GM18508 (cell line): Measurements from ENCODE around the gene USP46.

Source experiments
- ATAC-seq: cut with Tn5 transposase; IDR thresholded peaks from one replicate; pipeline ENCODE4 v1.9.1; 2021; ENCODE audit warnings: moderate number of reproducible peaks; ENCODE audit not compliant: insufficient read depth, unreplicated experiment

USP46 gene

GRCh38 chr4:52659001-52659721, at the start of gene USP46:
TSS of gene USP46 (minus strand) at chr4:52659301. CDS start at chr4:52659150, 151 bp downstream.
- ATAC-seq, result peak; percentile 38

- no peak for ATAC-seq
These were observed 45.6 kb upstream of the USP46 start for GRCh38 chr4:52704661-52705060.

- ATAC-seq, result no peak
These were observed 45.0 kb upstream of the USP46 start for GRCh38 chr4:52704133-52704532.

- ATAC-seq, result peak; percentile 92
These were observed 42.1 kb upstream of the USP46 start for GRCh38 chr4:52701207-52701606.

GRCh38 chr4:52694936-52695335, 35.8 kb upstream of the USP46 start:
- no peak for ATAC-seq

GRCh38 chr4:52693492-52693891, 34.4 kb upstream of the USP46 start:
- no peak for ATAC-seq

GRCh38 chr4:52689096-52689495, 30.0 kb upstream of the USP46 start:
- no peak for ATAC-seq

- no peak for ATAC-seq
These were observed 28.6 kb upstream of the USP46 start for GRCh38 chr4:52687696-52688095.

GRCh38 chr4:52685316-52685715, 26.2 kb upstream of the USP46 start:
- ATAC-seq, result no peak

GRCh38 chr4:52684896-52685295, 25.8 kb upstream of the USP46 start:
- no peak for ATAC-seq

- no peak for ATAC-seq
These were observed 21.3 kb upstream of the USP46 start for GRCh38 chr4:52680381-52680780.

GRCh38 chr4:52676536-52676935, 17.4 kb upstream of the USP46 start:
- no peak for ATAC-seq

GRCh38 chr4:52675111-52675510, 16.0 kb upstream of the USP46 start:
- no peak for ATAC-seq

- no peak for ATAC-seq
These were observed 11.6 kb upstream of the USP46 start for GRCh38 chr4:52670739-52671138.

- no peak for ATAC-seq
These were observed 11.0 kb upstream of the USP46 start for GRCh38 chr4:52670121-52670520.

GRCh38 chr4:52665592-52665991, 6.5 kb upstream of the USP46 start:
- peak; percentile 73 for ATAC-seq

GRCh38 chr4:52664479-52664878, 5.4 kb upstream of the USP46 start:
- no peak for ATAC-seq

GRCh38 chr4:52661966-52662690, 3.0 kb upstream of the USP46 start:
- ATAC-seq, result no peak

- no peak for ATAC-seq
These were observed 1.5 kb upstream of the USP46 start for GRCh38 chr4:52660643-52661042.

GRCh38 chr4:52659722-52660261, 691 bp upstream of the USP46 start:
- no peak for ATAC-seq

- no peak for ATAC-seq
These were observed 480 bp downstream of the USP46 start for GRCh38 chr4:52658641-52659000.
